HG03378 (cell line): Measurements from ENCODE around the gene PAIP2B.
"Not testable (repeated sequence)": the region's sequence is repeated elsewhere in the genome, so short reads cannot be mapped to it uniquely, and the experiment has no call there.

Source experiments
- ATAC-seq: cut with Tn5 transposase; IDR thresholded peaks from one replicate; pipeline ENCODE4 v1.9.1; 2021; ENCODE audit warnings: mild to moderate bottlenecking, moderate library complexity; ENCODE audit not compliant: unreplicated experiment

The PAIP2B gene

GRCh38 chr2:71220743-71221142 is 6.2 kb downstream of the PAIP2B start:
- no peak for ATAC-seq

DNA sequence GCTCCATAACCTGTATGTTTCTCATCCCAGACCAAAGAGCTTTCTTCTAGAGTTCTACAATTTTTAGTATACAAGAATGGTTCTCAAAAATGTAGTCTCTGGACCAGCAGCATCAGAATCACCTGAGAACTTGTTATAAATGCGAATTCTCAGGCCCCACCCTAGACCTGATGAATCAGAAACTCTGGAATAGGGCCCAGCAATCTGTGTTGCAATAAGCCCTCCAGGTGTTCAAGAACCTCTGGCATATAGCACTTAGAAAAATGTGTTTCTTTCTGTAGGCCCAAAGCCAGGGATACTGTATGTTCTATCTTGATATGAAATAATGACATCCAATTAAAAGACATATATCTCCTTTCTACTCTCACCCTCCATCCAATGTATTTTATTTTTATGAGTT is 10.4 kb downstream of the PAIP2B start:
- no peak for ATAC-seq

GRCh38 chr2:71215447-71215846 is 11.5 kb downstream of the PAIP2B start:
- no peak for ATAC-seq

DNA sequence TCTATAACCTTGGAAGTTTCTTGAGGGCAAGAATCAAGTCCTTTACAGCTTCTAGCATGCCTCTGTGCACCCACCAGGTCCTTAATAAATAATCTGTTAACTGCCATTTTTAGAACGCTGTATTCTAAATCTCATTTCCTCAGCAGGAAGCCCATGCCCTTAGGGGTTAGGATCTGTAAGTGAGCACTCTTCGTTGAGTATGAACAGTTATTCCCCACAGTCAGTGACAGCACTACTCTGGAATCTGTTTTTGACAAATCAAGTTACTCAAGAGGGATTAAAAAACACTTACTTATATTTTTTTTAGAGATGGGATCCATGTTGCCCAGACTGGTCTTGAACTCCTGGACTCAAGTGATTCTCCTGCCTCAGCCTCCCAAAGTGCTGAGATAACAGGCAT is 14.6 kb downstream of the PAIP2B start:
- ATAC-seq: no peak

GRCh38 chr2:71210292-71210691 is 16.6 kb downstream of the PAIP2B start:
- no peak for ATAC-seq

DNA sequence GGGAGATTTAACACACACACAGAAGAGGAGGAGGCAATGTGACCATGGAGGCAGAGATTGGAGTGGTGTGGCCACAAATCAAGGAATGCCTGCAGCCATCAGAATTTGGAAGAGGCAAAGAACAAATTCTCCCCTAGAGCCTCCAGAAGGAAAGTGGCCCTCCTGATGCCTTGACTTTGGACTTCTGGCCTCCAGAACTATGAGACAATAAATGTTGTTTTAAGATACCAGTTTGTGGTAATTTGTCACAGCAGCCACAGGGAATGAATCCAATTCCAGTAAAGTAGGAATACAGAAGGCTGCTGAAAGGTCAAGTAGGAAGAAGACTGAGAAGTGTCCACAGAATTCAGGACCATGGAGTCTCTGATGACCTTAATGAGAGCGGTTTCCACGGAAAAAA is 18.1 kb downstream of the PAIP2B start:
- ATAC-seq: no peak

DNA sequence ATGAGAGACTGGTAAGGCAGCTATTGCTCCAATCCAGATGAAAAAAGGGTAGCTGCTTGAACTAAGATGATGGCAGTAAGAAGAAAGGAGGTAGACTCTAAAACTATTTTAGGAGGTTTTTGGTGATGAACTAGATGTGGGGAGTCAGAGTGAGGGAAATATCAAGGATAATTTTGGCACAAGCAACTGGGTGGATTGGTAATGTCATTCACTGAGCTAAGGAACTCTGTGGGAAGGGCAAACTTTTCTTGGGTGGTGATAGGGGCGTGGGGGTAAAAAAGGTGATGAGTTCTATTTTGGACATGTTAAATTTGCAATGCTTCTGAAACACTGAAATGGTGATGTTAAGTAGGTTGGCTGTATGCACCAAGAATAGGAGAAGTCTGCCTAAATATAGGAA is 19.3 kb downstream of the PAIP2B start:
- no peak for ATAC-seq

DNA sequence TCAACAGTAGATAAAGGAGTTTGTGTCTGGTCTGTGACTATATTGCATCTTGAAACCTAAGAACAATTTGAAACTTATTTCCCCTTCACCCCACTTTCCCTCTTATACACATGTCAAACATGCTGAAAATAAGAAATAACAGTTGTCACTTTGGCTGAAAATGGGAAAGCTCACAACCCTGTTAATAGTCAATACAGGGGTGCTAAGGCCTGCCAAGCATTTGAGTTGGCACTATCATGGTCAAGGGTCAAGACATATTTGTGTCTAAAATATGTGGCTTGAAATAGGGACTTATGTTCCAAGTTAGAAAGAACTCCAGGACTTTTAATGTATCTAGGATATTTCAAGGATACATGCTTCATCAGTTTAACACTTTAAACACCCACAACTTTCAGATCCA is 20.6 kb downstream of the PAIP2B start:
- ATAC-seq: no peak

GRCh38 chr2:71191570-71191943 is 35.3 kb downstream of the PAIP2B start:
- ATAC-seq: no peak

DNA sequence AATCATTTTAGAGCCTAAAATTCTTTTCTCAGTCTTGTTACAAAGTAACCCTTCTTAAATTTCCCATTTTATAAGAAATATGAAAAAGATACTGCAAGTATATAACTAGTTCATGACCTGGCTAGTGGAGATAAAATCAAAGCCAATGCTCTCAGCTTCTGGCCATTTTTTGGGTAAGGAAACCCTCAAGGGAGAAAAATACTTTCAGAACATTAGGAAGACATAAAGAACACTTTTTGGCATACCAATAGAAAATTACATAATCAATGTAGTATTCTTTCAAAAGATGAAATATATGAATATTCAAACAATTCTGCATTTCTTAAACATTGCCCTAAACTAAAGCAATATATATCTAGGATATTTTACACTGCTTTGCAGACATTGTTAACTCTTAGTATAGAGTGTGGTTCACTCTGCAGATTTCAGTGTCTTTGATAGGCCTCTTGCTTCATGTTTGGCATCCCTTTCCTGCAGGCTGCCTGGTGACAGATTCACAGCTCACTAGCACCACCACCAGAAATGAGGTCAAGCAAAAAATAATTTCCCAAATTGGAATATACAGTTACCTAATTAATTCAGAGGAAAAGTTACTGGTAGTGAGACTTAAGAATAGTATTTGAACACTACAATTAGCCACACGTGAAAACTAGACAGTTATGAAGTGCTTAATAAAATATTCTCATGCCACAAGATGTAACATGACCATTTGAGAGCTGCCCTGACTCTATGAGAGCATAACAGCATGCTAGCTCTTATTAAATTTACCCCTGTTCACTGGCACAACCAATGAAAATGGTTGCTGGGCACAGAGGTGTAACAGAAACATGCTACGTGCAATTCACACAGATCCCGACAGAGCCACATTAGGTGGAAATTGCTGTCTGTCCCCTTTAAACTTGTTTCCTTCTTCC is 36.0 kb downstream of the PAIP2B start:
- ATAC-seq: no peak

DNA sequence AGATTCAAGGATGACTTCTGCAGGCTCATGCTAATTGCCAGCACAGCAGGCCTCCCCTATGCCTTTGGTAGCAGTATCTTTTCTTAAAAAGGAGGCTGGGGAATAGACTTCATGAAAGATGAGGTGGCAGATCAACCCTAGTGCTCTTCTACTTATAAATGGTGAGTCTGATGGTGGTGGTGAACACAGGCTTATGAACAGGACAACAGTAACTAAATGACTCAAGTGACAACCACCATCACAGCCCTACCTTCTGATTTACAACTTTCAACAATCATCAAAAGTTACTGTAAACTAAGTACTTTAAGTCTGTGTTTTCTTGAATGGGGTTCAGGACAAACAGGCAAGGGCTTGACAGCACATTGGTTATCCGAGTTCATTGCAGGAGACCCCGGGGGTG is 39.3 kb downstream of the PAIP2B start:
- no peak for ATAC-seq

- ATAC-seq: no peak
These were observed 39.9 kb downstream of the PAIP2B start for GRCh38 chr2:71186973-71187372.

GRCh38 chr2:71183306-71184115 is 43.4 kb downstream of the PAIP2B start:
- ATAC-seq: not testable (repeated sequence)

DNA sequence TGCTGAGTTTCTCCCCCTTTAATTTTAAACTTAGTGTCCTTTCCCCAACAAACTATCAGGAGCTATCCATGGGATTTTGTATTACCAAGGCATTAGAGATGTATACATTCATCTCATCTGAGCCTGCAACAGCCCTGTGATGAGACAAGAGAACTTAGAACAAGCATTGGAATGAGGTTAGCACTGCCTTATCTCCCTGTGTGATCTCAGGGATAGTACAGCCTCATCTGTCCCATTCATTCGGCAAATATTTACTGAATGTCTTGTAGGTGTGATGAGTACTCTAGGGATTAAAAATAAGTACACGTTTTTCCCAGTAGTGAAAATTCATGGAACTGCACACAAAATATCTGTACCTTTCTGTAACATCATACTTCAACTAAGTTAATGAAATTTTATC is 45.6 kb downstream of the PAIP2B start:
- ATAC-seq: no peak

DNA sequence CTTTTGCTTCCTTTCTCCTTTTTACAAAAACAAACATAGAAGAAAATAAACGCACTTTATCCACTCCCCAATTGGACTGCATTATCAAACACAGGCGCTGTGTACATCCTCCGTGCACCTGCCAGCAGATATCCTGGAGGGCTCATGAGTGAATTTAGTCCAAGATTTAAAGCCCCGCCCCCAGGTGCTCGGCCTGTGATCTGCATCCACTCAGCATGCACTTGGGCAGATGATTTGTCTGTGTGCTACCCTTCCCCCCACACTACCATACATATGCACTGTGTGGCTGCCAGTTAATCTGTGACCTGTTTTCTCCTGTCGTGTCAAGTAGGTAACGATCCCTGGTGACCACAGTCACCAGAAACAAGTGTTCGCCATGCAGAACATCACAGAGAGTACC is 48.1 kb downstream of the PAIP2B start:
- not testable (repeated sequence) for ATAC-seq

DNA sequence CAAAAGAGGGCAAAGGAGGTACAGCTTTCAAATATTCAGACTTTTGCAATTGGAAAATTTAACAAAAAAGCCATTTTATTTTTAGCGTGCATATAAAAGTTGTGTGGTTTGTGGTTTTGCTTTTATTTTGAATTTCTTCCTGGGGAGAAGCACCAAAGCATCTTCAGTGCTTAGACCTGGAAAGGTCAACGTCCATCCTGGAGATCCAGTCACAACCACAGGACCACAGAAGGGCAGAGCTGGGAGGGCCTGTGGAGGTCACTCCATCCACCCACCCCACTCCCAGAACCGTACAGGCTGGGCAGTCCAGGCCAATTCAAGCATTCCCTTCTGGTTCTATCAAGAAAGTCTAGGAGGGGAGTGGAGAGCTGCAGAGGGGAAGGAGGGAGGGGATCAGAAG is 52.7 kb downstream of the PAIP2B start:
- ATAC-seq: no peak

GRCh38 chr2:71173096-71173495 is 53.8 kb downstream of the PAIP2B start:
- no peak for ATAC-seq

- no peak for ATAC-seq
These were observed 60.1 kb downstream of the PAIP2B start for GRCh38 chr2:71166812-71167211.

GRCh38 chr2:71157124-71157793 is 69.6 kb downstream of the PAIP2B start:
- no peak for ATAC-seq

DNA sequence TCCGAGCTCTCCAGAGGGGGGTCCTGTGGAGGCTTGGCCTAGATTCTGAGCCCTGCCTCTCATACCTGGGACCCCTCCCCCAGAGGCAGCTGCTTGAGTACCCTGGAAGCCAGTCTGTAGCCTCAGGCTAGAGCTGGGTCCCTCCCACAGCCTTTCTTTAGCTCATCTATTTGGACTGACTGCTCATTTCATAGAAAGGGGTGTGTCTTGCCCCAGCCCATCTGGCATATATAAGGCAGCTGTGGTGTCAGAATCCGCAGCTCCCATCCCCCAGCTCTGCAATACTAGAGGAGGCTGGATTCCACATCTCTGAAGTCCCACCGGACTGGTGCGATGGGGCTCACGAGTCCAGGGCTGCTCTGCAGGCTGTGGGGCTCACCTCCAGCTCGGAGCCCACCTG is 70.3 kb downstream of the PAIP2B start:
- ATAC-seq: no peak

DNA sequence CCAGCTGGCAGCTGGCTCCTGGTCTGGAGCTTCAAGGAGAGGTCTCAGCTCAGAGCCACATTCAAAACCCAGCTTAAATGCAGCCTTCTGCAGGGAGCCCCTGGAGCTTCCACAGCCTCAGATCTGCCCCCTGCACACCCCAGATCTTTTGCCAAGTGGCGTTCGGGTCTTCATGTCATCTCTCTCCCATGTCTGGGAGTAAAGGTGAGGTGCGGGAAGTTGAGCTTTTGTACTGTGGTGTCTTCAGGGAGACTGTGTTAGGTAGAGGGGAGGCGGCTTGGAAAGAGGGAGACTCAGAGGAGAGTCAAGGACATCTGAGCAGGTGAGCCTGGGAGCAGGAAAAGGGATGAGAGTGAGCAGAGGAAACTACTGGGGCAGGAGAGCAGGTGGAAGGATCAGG is 71.1 kb downstream of the PAIP2B start:
- no peak for ATAC-seq

DNA sequence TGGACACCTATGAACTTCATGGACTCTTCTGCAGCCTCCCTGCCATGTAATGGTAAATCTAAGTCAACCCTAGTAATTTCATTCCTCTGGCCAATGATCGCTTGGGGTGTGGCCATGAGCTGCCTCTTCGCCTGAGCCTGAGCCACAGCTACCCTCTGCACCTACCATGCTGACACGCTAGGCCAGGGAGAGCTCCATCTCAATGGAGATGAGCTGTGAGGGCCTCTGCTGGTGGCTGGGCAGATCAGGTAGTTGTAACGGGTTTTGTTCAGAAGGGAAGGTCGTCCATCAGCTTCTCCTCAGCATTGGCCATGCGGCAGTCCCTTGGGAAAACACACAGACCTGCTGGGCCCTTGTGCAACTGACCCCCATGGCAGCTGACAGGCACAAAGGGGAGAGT is 72.1 kb downstream of the PAIP2B start:
- ATAC-seq: peak; percentile 74
